HepG2 (cell line): ENCODE results near the gene PPP4R3A. TPM values are rescaled to one million over a fixed set of nuclear protein-coding genes. Genes with fewer than 3 reads are reported as not detected.

Experiments used
- DR1 ChIP-seq: sonication (generic); formaldehyde crosslinking; IDR thresholded peaks from 2 replicates; pipeline ENCODE4 v1.8.0; 2021; ENCODE audit warnings: mild to moderate bottlenecking, missing genetic modification reagents, inconsistent platforms
- ETV5 ChIP-seq: IDR thresholded peaks from 2 replicates; pipeline ENCODE4 v1.6.1; 2018; ENCODE audit warnings: missing biosample characterization, missing genetic modification reagents, inconsistent platforms, borderline replicate concordance
- KDM4B ChIP-seq: sonication (generic); formaldehyde crosslinking; IDR thresholded peaks from 2 replicates; pipeline ENCODE4 v1.4.0; 2020; ENCODE audit warnings: missing genetic modification reagents
- KMT2B ChIP-seq: IDR thresholded peaks from 2 replicates; pipeline ENCODE4 v1.6.1; 2016; ENCODE audit warnings: missing genetic modification reagents, missing compliant biosample characterization
- NFRKB ChIP-seq: fragments of 450-650 bp; IDR thresholded peaks from 2 replicates; pipeline ENCODE4 v1.6.1; 2017
- RNF2 ChIP-seq: fragments of 450-650 bp; conservative IDR thresholded peaks from 2 replicates; pipeline ENCODE4 v1.6.1; 2016; ENCODE audit warnings: low read depth
- SRSF1 ChIP-seq: fragments of 200-400 bp; formaldehyde crosslinking; optimal IDR thresholded peaks from 2 replicates; pipeline ENCODE3; 2017; ENCODE audit warnings: mild to moderate bottlenecking, low read depth, low read length, moderate library complexity
- TBX3 ChIP-seq: fragments of 450-650 bp; IDR thresholded peaks from 2 replicates; pipeline ENCODE4 v1.6.1; 2017; ENCODE audit warnings: antibody characterized with exemption, mild to moderate bottlenecking, inconsistent platforms, borderline replicate concordance
- ZBTB33 ChIP-seq: sonication (generic); formaldehyde crosslinking; IDR thresholded peaks from 2 replicates; pipeline ENCODE4 v1.4.0; 2020; ENCODE audit warnings: missing genetic modification reagents
- ZMAT3 ChIP-seq: sonication (generic); formaldehyde crosslinking; conservative IDR thresholded peaks from 2 replicates; pipeline ENCODE4 v1.7.0; 2021; ENCODE audit warnings: missing genetic modification reagents
- ZNF160 ChIP-seq: sonication (generic); formaldehyde crosslinking; IDR thresholded peaks from 2 replicates; pipeline ENCODE4 v1.8.0; 2022; ENCODE audit warnings: mild to moderate bottlenecking, inconsistent platforms, missing genetic modification reagents
- ZNF225 ChIP-seq: sonication (generic); formaldehyde crosslinking; IDR thresholded peaks from 2 replicates; pipeline ENCODE4 v1.4.0; 2020; ENCODE audit warnings: mild to moderate bottlenecking, missing genetic modification reagents
- ZNF333 ChIP-seq: sonication (generic); formaldehyde crosslinking; IDR thresholded peaks from 2 replicates; pipeline ENCODE4 v1.4.0; 2020; ENCODE audit warnings: mild to moderate bottlenecking, missing genetic modification reagents, borderline replicate concordance
- ZNF407 ChIP-seq: sonication (generic); formaldehyde crosslinking; IDR thresholded peaks from one replicate; pipeline ENCODE4 v1.5.1; 2020; ENCODE audit warnings: mild to moderate bottlenecking, missing genetic modification reagents; ENCODE audit errors: not compliant biosample characterization
- ZNF501 ChIP-seq: sonication (generic); formaldehyde crosslinking; IDR thresholded peaks from 2 replicates; pipeline ENCODE4 v1.5.1; 2020; ENCODE audit warnings: mild to moderate bottlenecking, moderate library complexity, missing genetic modification reagents
- ZNF558 ChIP-seq: sonication (generic); formaldehyde crosslinking; IDR thresholded peaks from 2 replicates; pipeline ENCODE4 v1.9.0; 2022; ENCODE audit warnings: mild to moderate bottlenecking, missing genetic modification reagents, borderline replicate concordance
- ZNF724P ChIP-seq: sonication (generic); formaldehyde crosslinking; IDR thresholded peaks from 2 replicates; pipeline ENCODE4 v1.8.0; 2022; ENCODE audit warnings: missing genetic modification reagents, borderline replicate concordance
- polyA plus RNA-seq, 8 experiments: library from polyadenylated mRNA; depleted of rRNA in 3 of 8; stranded (reverse) in 7 of 8; unstranded in 1 of 8; fragments of >200 nt; fragmentation: Illumina TruSeq in 4 of 8; extraction: Trizol in 4 of 8; gene quantifications; 2 replicates each; pipeline versions ENCODE4 v1.2.1 to v1.2.3, GENCODE V29; 2011 to 2016; ENCODE audit warnings: low read depth in 4 of 8, missing spikeins in 1 of 8, mixed read lengths in 1 of 8; ENCODE audit not compliant: insufficient read depth in 1 of 8
- total RNA-seq, 5 experiments: library from RNA; depleted of rRNA; stranded (reverse); fragments of >200 nt; fragmentation: Illumina TruSeq; extraction: Trizol; gene quantifications; 2 replicates each; pipeline ENCODE4 v1.2.3, GENCODE V29; 2016; ENCODE audit warnings: low read depth in 1 of 5
- TF ChIP-seq, protein P1 (sequence below): sonication (generic); formaldehyde crosslinking; IDR thresholded peaks from 2 replicates; pipeline ENCODE4 v1.5.0; 2020; ENCODE audit warnings: mild to moderate bottlenecking, missing genetic modification reagents, moderate library complexity

PPP4R3A gene
- total and polyA plus RNA-seq, 2 of the 13 experiments (the other 11 are each of a cell fraction or from before 2014, with no cell fraction given) = 22.5 to 57.4 TPM

- no peak for TF ChIP-seq ZNF724P (CRISPR knock-in tag)
- TF ChIP-seq ZNF160 (CRISPR knock-in tag) = no peak; the same call in 1 of the 2 replicates
- peak; percentile 77 for TF ChIP-seq ZNF501 (CRISPR knock-in tag)
- TF ChIP-seq ZNF407 (CRISPR knock-in tag) = peak; percentile 41
- no peak for TF ChIP-seq ZNF558
- TF ChIP-seq DR1 (CRISPR knock-in tag) = no peak
- peak; percentile 39; the same call in 1 of the 2 replicates for TF ChIP-seq RNF2
- TF ChIP-seq KMT2B = peak; percentile 15; the same call in 1 of the 2 replicates
- TF ChIP-seq ZNF225 (CRISPR knock-in tag) = peak; percentile 59
- TF ChIP-seq SRSF1 = peak; percentile 56
- TF ChIP-seq, protein P1, sequence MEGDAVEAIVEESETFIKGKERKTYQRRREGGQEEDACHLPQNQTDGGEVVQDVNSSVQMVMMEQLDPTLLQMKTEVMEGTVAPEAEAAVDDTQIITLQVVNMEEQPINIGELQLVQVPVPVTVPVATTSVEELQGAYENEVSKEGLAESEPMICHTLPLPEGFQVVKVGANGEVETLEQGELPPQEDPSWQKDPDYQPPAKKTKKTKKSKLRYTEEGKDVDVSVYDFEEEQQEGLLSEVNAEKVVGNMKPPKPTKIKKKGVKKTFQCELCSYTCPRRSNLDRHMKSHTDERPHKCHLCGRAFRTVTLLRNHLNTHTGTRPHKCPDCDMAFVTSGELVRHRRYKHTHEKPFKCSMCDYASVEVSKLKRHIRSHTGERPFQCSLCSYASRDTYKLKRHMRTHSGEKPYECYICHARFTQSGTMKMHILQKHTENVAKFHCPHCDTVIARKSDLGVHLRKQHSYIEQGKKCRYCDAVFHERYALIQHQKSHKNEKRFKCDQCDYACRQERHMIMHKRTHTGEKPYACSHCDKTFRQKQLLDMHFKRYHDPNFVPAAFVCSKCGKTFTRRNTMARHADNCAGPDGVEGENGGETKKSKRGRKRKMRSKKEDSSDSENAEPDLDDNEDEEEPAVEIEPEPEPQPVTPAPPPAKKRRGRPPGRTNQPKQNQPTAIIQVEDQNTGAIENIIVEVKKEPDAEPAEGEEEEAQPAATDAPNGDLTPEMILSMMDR = peak; percentile 90
- no peak for TF ChIP-seq ZNF333
- no peak; the same call in 1 of the 2 replicates for TF ChIP-seq ETV5 (CRISPR knock-in tag)
- TF ChIP-seq TBX3 = no peak
- no peak for TF ChIP-seq ZBTB33 (CRISPR knock-in tag)
- no peak; the same call in 1 of the 2 replicates for TF ChIP-seq ZMAT3 (CRISPR knock-in tag)
- TF ChIP-seq KDM4B (CRISPR knock-in tag) = no peak
- no peak for TF ChIP-seq NFRKB
Measured at GRCh38 chr14:91418387-91419043, 91.6 kb downstream of the PPP4R3A start (continued).
